Transverse colon (tissue), 4 donors: ENCODE results near the gene MLLT10.

ENCODE experiments used
- CTCF ChIP-seq, 5 experiments: fragments of 200-600 bp in 3 of 5; fragments of 450-650 bp in 2 of 5; sonication (generic) in 3 of 5; IDR thresholded peaks; 1 replicate in 2 of 5; 2 replicates in 3 of 5; pipeline ENCODE4 v1.5.1; 2016 to 2017; ENCODE audit warnings: antibody characterized with exemption in 5 of 5, inconsistent platforms in 3 of 5, mild to moderate bottlenecking in 2 of 5, moderate library complexity in 1 of 5
- EP300 ChIP-seq: sonication (generic); formaldehyde crosslinking; IDR thresholded peaks from one replicate; pipeline ENCODE4 v1.6.1; 2017; ENCODE audit warnings: antibody characterized with exemption, low read depth
- POLR2A ChIP-seq: fragments of 450-650 bp; IDR thresholded peaks from one replicate; pipeline ENCODE4 v1.6.1; 2016; ENCODE audit warnings: antibody characterized with exemption, mild to moderate bottlenecking, moderate library complexity
- POLR2AphosphoS5 ChIP-seq, 3 donors: sonication (generic); formaldehyde crosslinking; IDR thresholded peaks; one replicate each; pipeline ENCODE4 v1.6.1; 2016; ENCODE audit warnings: antibody characterized with exemption in 3 of 3

GRCh38 chr10:21661087-21661486, 127.1 kb downstream of the MLLT10 start:
- TF ChIP-seq CTCF (IDR thresholded peaks at IDR 0.05) (no peak), POLR2A (no peak), EP300 (no peak), POLR2AphosphoS5 (IDR thresholded peaks at IDR 0.05) (no peak)
